GM18909 (cell line): Measurements from ENCODE around the gene IFI6.
"Not testable (repeated sequence)": the region's sequence is repeated elsewhere in the genome, so short reads cannot be mapped to it uniquely, and the experiment has no call there.

Experiments
- ATAC-seq: cut with Tn5 transposase; IDR thresholded peaks from one replicate; pipeline ENCODE4 v1.9.1; 2021; ENCODE audit warnings: mild to moderate bottlenecking; ENCODE audit not compliant: unreplicated experiment, poor library complexity

The IFI6 gene, protein sequence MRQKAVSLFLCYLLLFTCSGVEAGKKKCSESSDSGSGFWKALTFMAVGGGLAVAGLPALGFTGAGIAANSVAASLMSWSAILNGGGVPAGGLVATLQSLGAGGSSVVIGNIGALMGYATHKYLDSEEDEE

DNA sequence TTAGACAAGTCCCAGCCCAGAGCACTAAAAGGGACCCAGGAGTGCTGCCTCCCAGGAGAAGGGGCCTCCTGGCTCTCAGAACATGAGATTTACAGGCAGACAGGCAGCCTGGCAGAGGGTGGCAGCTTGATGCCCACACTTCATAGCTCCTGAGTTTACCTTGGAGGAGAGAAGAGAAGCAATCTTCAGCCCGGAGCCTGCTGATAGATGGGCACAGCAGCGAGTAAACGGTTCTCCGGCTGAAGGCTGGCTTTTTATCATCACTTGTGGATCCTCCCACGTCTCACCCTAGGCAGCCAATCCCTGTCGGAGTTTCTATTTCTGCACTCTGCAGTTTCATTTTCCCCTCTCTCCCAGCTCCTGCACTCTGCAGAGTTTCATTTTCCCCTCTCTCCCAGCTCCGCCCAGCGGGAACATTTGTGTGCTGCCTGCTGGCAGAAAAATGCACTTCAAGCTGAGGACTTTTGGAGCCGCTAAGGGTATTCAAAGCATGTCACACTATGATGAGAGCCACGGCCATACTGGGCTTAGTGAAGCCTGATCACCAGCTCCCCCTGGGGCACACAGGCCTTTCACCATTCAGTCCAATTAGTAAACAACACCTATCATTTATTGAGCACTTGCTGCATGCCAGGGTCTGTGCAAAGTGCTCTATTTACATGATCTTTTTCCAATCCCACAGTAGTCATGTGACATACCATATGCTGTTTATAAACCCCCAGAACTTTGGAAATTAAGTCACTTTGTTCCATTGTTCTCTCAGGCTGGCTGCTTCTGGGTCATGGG is at the start of gene IFI6:
IFI6 (minus strand) TSS at position 229 of the 786 bp plus-strand sequence. CDS start 2,878 bp downstream, outside the sequence.
- peak; percentile 86 for ATAC-seq

DNA sequence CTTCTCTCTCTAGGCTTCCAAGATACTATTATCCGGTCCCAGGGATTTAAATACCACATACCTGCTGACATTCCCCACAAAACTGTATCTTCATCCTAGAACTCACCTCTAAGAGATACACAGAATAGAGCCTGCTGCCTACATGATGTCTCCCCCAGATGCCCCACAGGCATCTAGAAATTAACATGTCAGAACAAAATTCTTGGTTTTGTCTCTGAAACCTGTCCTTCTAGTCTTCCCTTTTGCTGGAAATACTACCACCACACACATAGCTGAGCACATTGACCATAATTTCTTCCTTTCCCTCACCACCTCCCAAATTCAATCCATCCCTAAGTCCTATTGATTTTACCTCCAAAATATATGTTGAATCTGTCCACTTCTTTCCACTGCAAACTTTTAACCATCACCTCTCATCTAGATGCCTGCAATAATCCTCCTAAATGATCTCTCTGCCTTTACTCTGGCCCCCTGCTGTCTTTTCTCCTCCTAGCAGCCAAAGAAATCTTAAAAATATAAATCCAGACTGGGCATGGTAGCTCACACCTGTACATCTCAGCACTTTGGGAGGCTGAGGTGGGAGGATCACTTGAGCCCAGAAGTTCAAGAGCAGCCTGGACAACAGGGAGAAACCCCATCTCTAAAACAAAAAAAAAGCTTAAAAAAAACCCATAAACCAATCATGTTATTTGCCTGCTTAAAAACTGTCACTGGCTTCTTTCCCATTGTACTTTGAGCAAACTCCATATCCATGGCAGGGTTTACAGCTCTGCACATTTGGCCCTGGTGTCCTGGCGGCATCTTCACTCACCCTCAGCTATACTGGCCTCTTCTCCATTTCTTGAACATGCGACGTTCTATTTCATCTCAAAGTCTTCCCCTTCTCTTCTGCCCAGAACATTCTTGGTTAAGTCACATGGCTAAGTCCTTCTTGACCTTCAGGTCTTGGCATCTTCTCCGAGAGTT is 47.6 kb upstream of the IFI6 start:
- ATAC-seq: no peak

DNA sequence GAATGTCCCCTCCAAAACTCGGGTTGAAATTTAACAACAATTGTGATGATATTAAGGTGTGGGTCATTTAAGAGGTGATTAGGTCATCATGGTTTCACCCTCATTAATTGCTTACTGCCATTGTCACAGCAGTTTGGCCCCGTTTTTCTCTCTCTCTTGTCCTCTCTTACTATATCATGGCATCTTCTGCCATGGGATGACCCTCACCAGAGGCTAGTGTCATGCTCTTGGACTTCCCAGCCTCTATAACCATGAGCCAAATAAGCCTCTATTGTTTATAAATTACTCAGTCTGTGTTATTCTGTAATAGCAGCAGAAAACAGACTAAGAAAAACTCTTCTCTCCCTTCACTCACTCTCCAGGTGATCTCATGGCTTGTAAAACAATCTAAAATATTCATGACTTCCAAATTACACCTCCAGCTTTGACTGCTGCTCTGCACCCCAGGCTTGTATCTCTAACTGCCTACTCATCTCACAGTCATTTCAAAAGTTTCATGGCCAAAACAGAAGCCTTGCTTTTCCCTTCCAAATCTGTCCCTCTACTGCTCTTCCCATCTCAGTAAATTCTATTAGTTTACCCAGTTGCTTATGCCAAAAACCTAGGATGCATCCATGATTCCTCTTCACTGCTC is 44.4 kb upstream of the IFI6 start:
- no peak for ATAC-seq

DNA sequence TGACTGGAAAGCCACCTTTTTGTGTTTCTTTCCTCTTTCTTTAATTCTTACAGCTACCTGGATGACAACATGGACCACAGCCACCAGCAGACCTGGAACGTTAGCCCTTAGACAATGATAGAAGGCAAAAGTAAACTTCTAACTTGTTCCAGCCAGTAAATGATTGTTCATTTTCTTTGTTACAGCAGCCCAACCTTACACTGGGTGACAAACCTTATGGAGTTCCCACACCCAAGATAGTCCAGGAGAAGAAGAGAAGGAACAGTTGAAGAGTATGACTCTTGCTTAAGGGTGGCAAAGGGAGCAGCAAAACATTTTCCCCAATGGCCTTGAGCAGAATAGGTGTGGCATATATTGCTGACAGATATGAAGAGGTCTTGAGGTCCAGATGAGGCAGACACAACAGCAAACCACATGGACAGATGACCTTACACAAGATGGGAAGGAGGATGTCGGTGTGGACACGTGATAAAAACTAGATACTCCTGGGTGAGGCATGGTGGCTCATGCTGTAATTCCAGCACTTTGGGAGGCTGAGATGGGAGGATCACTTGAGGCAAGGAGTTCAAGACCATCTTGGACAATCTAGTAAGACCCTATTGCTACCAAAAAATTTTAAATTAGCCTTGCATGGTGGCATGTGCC is 42.0 kb upstream of the IFI6 start:
- no peak for ATAC-seq

DNA sequence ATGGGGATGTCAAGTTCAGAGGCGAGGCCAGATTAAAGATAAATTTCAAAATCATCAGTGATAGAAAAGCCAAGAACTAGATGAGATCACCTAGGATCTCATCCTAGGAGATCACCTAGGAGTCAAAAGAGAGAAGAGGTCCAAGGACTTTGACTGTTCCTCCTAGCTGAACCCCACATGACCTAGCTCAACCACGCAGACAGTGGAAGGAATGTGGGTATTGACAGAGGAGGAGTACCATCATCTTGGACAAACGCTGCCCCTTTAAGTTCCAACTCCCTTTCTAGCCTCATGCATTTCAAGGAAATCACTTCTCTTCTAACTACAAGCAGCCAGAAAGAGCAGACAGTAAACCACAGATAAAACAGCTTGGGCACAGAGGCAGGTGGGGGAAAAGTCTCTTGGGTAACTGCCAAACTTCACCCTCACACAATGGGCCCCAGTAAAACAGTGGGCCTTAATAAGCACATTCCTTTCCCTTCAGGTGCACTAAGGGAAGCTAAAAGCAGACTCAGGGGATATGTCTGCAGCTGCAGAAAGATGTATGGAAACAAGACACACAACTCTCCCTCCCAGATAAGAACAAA is 41.2 kb upstream of the IFI6 start:
- no peak for ATAC-seq

DNA sequence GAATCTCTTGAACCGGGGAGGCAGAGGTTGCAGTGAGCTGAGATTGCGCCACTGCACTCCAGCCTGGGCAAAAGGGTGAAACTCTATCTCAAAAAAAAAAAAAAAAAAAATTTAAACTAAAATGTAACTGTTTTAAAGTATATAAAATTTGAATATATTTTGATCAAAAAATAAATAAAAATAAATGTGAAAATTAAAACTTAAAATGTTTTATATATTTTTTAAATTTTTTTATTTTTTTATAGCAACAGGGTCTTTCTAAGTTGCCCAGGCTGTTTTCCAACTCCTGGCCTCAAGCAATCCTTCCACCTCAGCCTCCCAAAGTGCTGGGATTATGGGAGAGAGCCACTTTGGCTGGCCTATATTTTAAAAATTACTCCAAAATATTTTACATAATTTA is 38.6 kb upstream of the IFI6 start:
- no peak for ATAC-seq

DNA sequence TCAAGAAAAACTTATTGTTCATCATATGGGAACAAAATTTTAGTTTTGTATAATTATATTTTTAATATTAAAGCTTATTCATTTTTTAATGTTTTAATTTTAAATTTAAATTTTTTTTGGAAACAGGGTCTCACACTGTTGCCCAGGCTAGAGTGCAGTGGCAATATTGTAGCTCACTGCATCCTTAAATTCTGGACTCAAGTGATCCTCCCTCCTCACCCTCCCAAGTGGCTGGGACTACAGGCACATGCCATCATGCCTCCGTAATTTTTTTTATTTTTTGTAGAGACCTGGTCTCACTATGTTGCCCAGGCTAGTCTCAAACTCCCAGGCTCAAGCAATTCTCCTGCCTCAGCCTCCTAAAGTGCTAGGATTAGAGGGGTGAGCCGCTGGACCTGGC is 33.6 kb upstream of the IFI6 start:
- ATAC-seq: no peak

DNA sequence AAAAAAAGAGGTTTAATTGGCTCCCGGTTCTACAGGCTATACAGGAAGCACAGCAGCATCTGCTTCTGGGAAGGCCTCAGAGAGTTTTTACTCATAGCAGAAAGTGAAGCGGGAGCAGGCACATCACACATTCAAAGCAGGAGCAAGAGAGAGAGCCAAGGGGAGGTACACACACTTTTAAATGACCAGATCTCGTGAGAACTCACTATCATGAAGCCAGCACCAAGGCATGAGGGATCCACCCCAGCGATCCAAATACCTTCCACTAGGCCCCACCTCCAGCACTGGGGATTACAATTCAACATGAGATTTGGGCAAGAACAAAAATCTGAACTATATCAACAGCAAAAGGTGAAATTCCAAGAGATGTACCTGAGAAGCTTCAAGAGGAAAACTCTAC is 33.0 kb upstream of the IFI6 start:
- no peak for ATAC-seq

DNA sequence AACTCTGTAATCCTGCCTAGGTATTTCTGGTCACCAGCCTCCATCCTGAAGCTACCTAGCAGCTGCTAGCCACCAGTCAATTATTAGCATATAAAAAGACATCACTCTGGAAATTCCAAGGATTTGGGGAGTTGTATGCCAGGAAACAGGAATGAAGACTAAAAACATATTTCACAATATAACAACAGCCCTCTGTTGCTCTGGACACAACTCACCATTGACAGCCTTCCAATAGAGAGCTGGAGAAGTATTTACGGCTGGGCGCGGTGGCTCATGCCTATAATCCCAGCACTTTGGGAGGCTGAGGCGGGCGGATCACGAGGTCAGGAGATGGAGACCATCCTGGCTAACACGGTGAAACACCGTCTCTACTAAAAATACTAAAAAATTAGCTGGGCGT is 24.8 kb upstream of the IFI6 start:
- ATAC-seq: not testable (repeated sequence)

DNA sequence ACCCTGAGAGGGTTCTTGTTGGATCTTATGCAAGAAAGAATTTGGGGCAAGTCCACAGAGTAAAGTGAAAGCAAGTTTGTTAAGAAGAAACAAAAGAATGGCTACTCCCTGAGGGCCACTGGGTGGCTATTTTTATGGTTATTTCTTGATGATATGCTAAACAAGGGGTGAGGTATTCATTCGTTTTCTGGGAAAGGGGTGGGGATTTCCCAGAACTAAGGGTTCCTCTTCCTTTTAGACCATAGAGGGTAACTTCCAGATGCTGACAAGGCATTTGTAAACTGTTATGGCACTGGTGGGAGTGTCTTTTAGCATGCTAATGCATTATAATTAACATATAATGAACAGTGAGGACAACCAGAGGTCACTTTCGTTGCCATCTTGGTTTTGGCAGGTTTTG is 18.2 kb upstream of the IFI6 start:
- no peak for ATAC-seq

DNA sequence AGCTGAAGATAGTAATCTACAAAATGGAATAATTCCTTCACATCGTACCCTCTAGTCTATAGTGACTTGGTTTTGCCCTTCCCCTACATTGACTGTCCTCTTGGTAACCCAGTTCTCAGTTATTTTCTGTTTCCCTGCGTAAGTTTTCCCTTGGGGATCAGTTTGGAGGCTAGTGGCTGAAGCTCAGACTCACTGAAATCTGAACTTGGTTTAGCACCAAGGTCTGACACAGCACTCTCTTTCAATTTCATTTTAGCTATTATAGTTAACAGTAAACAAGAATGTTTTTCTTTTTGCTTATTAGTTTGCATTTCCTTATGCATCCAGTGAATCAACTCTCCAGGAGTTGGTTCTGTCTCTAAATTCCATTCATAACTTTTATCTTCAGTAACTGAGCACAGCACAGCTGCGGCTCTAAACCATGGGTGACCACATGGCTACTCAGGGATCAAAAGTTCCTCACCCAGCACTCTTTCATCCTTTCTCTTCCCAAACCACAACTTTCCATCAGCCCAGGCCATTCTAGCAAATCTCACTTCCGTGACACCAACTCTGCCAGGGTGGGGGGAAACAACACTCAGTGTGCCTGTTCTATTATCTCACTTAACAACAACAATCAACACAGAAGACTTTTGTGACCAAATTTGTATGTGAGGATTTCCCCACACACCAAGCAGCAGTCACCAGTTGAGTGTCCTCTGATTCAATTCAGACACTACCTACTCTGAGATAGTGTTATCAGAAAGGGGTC is 17.6 kb upstream of the IFI6 start:
- ATAC-seq: no peak

DNA sequence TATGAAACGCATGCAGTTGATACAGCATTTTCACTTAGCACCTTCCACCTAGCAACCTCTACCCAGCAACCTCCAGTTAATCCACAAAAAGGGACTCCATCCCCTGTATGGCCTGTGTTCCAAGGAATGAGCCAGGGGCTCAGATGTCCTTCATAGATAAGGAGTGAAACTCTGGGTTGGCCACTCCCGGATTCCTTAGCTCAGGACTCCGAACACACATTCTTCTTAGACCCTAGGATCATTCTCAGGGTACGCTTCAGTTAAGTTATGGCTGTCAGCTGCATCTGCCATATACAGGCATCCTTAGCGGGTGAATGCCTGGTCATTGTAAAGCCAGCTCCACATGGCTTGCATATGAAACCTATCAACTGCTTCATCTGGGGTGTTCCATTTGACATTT is 15.9 kb upstream of the IFI6 start:
- ATAC-seq: no peak

DNA sequence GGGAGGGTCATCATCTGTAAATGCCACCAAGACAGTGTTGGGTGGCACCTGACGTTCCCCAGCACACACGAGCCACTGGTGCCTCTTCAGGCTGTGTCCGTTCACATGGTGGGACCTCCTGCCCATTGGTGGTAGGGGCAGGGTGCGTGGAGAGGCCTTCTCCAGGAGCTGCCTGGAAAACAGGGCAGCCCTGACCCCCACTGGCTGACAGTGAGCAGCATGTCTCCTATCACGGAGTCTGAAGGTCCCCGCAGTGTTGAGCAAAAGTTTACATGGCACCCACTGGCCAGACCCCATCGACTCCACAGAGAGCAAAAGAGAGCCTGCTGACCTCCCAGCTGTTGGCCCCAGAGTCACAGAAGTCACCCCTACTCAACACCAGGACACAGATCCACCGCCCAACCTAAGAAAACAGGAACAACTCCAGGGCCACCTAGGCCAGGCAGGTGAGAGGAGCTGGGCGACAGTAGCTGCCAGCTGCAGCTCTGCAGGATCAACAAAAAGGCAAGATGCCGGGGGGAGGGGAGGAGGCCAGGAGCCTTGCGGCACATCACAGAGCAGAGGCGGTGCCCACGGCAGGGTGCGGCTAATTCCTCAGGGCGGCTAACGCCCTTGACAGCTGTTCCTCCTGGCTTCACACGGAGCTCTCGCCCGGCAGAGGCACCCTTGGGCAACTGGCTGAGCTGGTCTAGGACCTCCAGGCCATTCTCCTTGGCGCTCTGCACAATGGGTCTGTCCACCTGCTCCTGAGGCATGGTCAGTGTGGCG is 14.4 kb upstream of the IFI6 start:
- no peak for ATAC-seq

DNA sequence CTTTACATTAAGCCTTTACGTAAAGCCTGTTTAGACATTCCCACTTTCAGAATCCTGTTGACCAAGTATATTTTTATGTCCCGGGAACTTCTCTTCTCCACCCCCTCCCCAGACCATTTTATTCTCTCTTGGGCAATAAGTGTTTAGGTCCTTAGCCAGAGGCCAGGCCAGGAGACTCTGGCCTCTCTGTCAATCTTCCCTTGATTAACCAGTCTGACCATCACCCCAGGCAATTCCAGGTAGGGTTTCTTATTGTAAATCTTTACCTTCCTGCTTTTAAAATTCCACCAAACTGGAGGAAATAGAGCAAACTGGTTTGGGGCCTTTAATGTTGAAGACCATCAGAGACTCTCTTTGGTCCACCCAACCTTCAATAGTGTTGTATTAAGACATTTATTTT is 12.2 kb upstream of the IFI6 start:
- ATAC-seq: no peak

DNA sequence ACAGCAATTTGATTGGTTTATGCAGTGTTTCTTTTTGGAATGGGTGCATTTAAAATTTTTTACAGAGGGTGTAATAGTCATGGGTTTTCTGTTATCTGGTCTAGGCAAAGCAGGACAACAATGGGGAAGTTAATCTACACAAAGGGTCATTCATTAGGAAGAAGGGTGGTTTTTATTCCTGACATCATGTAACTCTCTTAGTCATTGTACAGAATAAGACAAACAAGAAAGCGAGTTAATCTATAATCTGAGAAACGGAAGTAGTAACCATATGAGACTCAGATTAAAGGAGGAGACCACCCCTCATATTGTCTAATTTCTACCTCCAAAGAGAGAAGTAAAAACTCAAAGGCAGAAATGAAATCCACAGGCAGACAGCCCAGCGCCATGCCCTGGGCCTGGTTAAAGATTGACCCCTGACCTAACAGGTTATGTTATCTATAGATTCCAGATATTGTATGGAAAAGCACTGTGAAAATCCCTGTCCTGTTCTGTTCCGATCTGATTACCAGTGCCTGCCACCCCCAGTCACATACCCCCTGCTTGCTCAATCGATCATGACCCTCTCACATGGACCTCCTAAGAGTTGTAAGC is 10.5 kb upstream of the IFI6 start:
- no peak for ATAC-seq

DNA sequence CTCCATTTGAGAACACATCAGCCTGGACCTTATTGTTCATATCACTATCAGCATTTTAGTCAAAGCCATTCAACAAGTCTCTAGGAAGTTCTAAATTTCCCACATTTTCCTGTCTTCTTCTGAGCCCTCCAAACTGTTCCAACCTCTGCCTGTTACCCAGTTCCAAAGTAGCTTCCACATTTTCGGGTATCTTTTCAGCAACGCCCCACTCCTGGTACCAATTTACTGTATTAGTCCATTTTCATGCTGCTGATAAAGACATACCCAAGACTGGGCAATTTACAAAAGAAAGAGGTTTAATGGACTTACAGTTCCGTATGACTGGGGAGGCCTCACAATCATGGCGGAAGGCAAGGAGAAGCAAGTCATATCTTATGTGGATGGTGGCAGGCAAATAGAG is 9.6 kb upstream of the IFI6 start:
- ATAC-seq: not testable (repeated sequence)

DNA sequence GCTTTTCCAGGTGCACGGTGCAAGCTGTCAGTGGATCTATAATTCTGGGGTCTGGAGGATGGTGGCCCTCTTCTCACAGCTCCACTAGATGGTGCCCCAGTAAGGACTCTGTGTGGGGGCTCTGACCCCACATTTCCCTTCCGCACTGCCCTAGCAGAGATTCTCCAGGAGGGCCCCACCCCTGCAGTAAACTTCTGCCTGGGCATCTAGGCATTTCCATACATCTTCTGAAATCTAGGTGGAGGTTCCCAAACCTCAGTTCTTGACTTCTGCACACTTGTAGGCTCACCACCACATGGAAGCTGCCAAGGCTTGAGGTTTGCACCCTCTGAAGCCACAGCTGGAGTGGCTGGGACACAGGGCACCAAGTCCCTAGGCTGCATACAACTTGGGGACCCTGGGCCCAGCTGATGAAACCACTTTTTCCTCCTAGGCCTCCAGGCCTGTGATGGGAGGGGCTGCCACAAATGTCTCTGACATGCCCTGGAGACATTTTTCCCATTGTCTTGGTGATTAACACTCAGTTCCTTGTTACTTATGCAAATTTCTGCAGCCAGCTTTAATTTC is 8.3 kb upstream of the IFI6 start:
- ATAC-seq: not testable (repeated sequence)

DNA sequence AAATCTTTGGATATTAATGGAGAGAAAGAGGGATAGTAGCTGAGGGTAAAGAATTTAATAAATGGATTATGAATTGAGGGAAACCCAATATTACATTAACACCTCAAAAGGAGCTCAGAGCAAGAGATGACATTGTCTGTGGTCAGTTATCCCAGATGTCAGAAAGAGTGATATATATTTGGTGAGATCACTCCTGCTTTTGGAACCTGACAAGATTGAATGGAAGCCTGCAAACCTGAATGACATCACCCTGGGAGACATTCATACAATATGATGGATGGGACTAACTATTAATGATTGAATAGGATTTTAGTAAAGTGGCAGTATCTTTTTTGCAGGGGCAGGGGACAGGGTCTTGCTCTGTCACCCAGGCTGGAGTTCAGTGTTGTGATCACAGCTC is 6.8 kb upstream of the IFI6 start:
- no peak for ATAC-seq
